ENCODE measurements around the gene IDH3B.

Gene IDH3B

GRCh38 chr20:2643708-2644107 is 20.3 kb downstream of the IDH3B start:
- no peak overlapping the region for H3K9ac ChIP-seq (ENCODE audit: low read length)
- H3K27me3 ChIP-seq (ENCODE audit: control insufficient read depth in 1 of 2, insufficient read depth in 1 of 2, low read length in 2 of 2) = no peaks in the 10 kb centered on the region
- no peak overlapping the region for H3K18ac ChIP-seq (ENCODE audit: low read depth in 1 of 2, low read length in 2 of 2)
- no peak overlapping the region for H3K27ac ChIP-seq (ENCODE audit: low read length, poor library complexity, severe bottlenecking)
- H3K23ac ChIP-seq (ENCODE audit: low read length in 2 of 2) = no peak overlapping the region
- DNase-seq = no peak
- 79% methylated on average over 1 of the region's 1 CpG for WGBS
- no peak overlapping the region for H2BK12ac ChIP-seq (ENCODE audit: low read length in 2 of 2)
- H3K14ac ChIP-seq (ENCODE audit: low read length in 2 of 2) = no peak overlapping the region
- H2BK15ac ChIP-seq (ENCODE audit: low read depth, poor library complexity, severe bottlenecking) = no peak overlapping the region
- H3K4ac ChIP-seq (ENCODE audit: low read depth in 1 of 2, low read length in 2 of 2) = no peak overlapping the region
- H3K4me3 ChIP-seq (ENCODE audit: insufficient read depth in 1 of 2, low read depth in 1 of 2, low read length in 2 of 2) = no peak overlapping the region
- H3K36me3 ChIP-seq (ENCODE audit: control insufficient read depth in 1 of 2, insufficient read depth in 2 of 2, low read depth in 1 of 2, low read length in 2 of 2) = peaks cover 0 to 29% of the 10 kb centered on the region in 2 experiments
- H2BK120ac ChIP-seq (ENCODE audit: low read depth, low read length) = no peak overlapping the region
- no peak overlapping the region for H4K91ac ChIP-seq (ENCODE audit: low read length)
- no peaks in the 10 kb centered on the region for H3K9me3 ChIP-seq (ENCODE audit: control insufficient read depth, low read length)
- H3K4me1 ChIP-seq (ENCODE audit: control insufficient read depth, insufficient read depth, low read depth, low read length) = no peaks in the 10 kb centered on the region
- H2BK5ac ChIP-seq (ENCODE audit: low read depth, low read length, poor library complexity, severe bottlenecking) = no peak overlapping the region
- no peaks in the 10 kb centered on the region for H3K79me1 ChIP-seq (replicated peaks; ENCODE audit: low read length, poor library complexity, severe bottlenecking)
- H2AFZ ChIP-seq (ENCODE audit: low read depth, low read length) = no peak overlapping the region
- H3K4me2 ChIP-seq (ENCODE audit: low read length, poor library complexity, severe bottlenecking) = no peak overlapping the region
- no peak overlapping the region for H2AK5ac ChIP-seq (ENCODE audit: low read length, severe bottlenecking)
- H4K8ac ChIP-seq (ENCODE audit: low read length) = no peak overlapping the region

DNA sequence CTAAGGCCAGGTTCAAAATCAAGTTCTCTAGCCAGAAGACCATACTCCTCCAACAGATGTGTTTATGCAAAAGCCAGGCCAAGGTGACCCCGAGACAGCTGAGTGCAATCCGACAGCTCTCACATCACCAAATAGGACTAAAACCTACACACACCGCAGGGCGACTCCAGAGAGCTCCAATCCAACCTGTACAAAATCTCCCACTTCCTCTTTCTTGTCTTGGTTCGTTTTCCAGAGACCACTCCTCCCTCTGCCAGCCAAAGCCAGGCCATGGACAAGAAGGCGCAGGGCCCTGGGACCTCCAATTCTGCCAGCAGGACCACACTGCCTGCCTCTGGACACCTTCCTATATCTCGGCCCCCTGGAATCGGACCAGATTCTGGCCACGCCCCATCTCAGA is 23.1 kb downstream of the IDH3B start:
- H2BK12ac ChIP-seq (ENCODE audit: low read length in 2 of 2) = no peak overlapping the region
- H4K8ac ChIP-seq (ENCODE audit: low read length) = no peak overlapping the region
- H3K9ac ChIP-seq (ENCODE audit: low read length) = no peak overlapping the region
- WGBS = 84% methylated on average over 9 of the region's 9 CpGs
- DNase-seq = no peak
- no peak overlapping the region for H3K18ac ChIP-seq (ENCODE audit: low read depth in 1 of 2, low read length in 2 of 2)
- H3K9me3 ChIP-seq (ENCODE audit: control insufficient read depth, low read length) = no peaks in the 10 kb centered on the region
- no peak overlapping the region for H2BK15ac ChIP-seq (ENCODE audit: low read depth, poor library complexity, severe bottlenecking)
- H3K27me3 ChIP-seq (ENCODE audit: control insufficient read depth in 1 of 2, insufficient read depth in 1 of 2, low read length in 2 of 2) = peaks cover under 1 to 6% of the 10 kb centered on the region in 2 experiments
- no peak overlapping the region for H3K23ac ChIP-seq (ENCODE audit: low read length in 2 of 2)
- no peaks in the 10 kb centered on the region for H3K4me1 ChIP-seq (ENCODE audit: control insufficient read depth, insufficient read depth, low read depth, low read length)
- H2AFZ ChIP-seq (ENCODE audit: low read depth, low read length) = no peak overlapping the region
- no peak overlapping the region for H3K4me3 ChIP-seq (ENCODE audit: insufficient read depth in 1 of 2, low read depth in 1 of 2, low read length in 2 of 2)
- no peaks in the 10 kb centered on the region for H3K79me1 ChIP-seq (replicated peaks; ENCODE audit: low read length, poor library complexity, severe bottlenecking)
- no peak overlapping the region for H2AK5ac ChIP-seq (ENCODE audit: low read length, severe bottlenecking)
- H3K4me2 ChIP-seq (ENCODE audit: low read length, poor library complexity, severe bottlenecking) = no peak overlapping the region
- H3K4ac ChIP-seq (ENCODE audit: low read depth in 1 of 2, low read length in 2 of 2) = no peak overlapping the region
- no peak overlapping the region for H4K91ac ChIP-seq (ENCODE audit: low read length)
- no peak overlapping the region for H2BK5ac ChIP-seq (ENCODE audit: low read depth, low read length, poor library complexity, severe bottlenecking)
- no peak overlapping the region for H2BK120ac ChIP-seq (ENCODE audit: low read depth, low read length)
- H3K14ac ChIP-seq (ENCODE audit: low read length in 2 of 2) = no peak overlapping the region
- H3K36me3 ChIP-seq (ENCODE audit: control insufficient read depth in 1 of 2, insufficient read depth in 2 of 2, low read depth in 1 of 2, low read length in 2 of 2) = peaks cover 0 to 29% of the 10 kb centered on the region in 2 experiments
- H3K27ac ChIP-seq (ENCODE audit: low read length, poor library complexity, severe bottlenecking) = no peak overlapping the region

DNA sequence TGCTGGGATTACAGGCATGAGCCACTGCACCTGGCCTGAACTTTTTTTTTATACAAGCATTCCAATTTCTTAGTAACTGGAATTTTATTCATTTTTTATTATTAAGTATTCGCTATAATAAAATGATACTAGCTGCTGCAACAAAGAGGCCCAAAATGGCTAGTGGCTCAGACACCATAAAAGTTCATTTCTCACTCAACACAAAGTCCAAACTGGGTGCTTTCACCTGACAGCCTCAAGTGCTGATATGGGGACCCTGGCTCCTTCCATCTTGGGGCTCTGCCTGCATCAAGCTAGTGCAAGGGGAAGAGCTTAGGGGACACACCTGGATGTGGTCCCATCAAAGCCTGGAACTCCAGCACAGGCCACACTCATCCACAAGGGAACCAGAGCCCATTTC is 23.8 kb downstream of the IDH3B start:
- peaks cover 7 to 12% of the 10 kb centered on the region in 2 experiments for H3K27me3 ChIP-seq (ENCODE audit: control insufficient read depth in 1 of 2, insufficient read depth in 1 of 2, low read length in 2 of 2)
- WGBS = 73% methylated on average over 1 of the region's 1 CpG
- no peak for DNase-seq
- no peak overlapping the region for H3K9ac ChIP-seq (ENCODE audit: low read length)
- H4K91ac ChIP-seq (ENCODE audit: low read length) = no peak overlapping the region
- no peaks in the 10 kb centered on the region for H3K79me1 ChIP-seq (replicated peaks; ENCODE audit: low read length, poor library complexity, severe bottlenecking)
- H4K8ac ChIP-seq (ENCODE audit: low read length) = no peak overlapping the region
- no peak overlapping the region for H2AK5ac ChIP-seq (ENCODE audit: low read length, severe bottlenecking)
- H2BK5ac ChIP-seq (ENCODE audit: low read depth, low read length, poor library complexity, severe bottlenecking) = no peak overlapping the region
- no peak overlapping the region for H3K23ac ChIP-seq (ENCODE audit: low read length in 2 of 2)
- no peak overlapping the region for H2BK12ac ChIP-seq (ENCODE audit: low read length in 2 of 2)
- H3K4me2 ChIP-seq (ENCODE audit: low read length, poor library complexity, severe bottlenecking) = no peak overlapping the region
- H2BK120ac ChIP-seq (ENCODE audit: low read depth, low read length) = no peak overlapping the region
- H3K18ac ChIP-seq (ENCODE audit: low read depth in 1 of 2, low read length in 2 of 2) = no peak overlapping the region
- H3K4ac ChIP-seq (ENCODE audit: low read depth in 1 of 2, low read length in 2 of 2) = no peak overlapping the region
- no peak overlapping the region for H3K14ac ChIP-seq (ENCODE audit: low read length in 2 of 2)
- no peaks in the 10 kb centered on the region for H3K4me1 ChIP-seq (ENCODE audit: control insufficient read depth, insufficient read depth, low read depth, low read length)
- H3K27ac ChIP-seq (ENCODE audit: low read length, poor library complexity, severe bottlenecking) = no peak overlapping the region
- H2AFZ ChIP-seq (ENCODE audit: low read depth, low read length) = no peak overlapping the region
- peaks cover 0 to 29% of the 10 kb centered on the region in 2 experiments for H3K36me3 ChIP-seq (ENCODE audit: control insufficient read depth in 1 of 2, insufficient read depth in 2 of 2, low read depth in 1 of 2, low read length in 2 of 2)
- no peak overlapping the region for H3K4me3 ChIP-seq (ENCODE audit: insufficient read depth in 1 of 2, low read depth in 1 of 2, low read length in 2 of 2)
- H2BK15ac ChIP-seq (ENCODE audit: low read depth, poor library complexity, severe bottlenecking) = no peak overlapping the region
- H3K9me3 ChIP-seq (ENCODE audit: control insufficient read depth, low read length) = no peaks in the 10 kb centered on the region

DNA sequence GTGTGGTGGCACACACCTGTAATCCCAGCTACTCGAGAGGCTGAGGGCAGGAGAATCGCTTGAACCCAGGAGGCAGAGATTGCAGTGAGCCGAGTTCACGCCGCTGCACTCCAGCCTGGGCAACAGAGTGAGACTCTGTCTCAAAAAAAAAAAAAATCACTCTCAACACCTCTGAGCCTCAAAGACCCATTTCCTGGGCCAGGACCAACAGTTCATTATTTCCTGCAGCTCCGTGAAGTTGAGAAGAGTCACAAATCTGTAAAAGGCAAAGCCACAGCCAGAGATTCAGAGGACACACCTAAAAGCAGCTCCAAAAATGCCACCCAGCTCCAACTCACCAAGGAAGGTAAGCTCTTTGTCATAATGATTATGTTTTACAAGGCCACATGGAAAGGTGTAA is 26.8 kb downstream of the IDH3B start:
- no peak overlapping the region for H2AFZ ChIP-seq (ENCODE audit: low read depth, low read length)
- no peak overlapping the region for H2BK120ac ChIP-seq (ENCODE audit: low read depth, low read length)
- no peak overlapping the region for H3K4ac ChIP-seq (ENCODE audit: low read depth in 1 of 2, low read length in 2 of 2)
- no peak overlapping the region for H2BK12ac ChIP-seq (ENCODE audit: low read length in 2 of 2)
- H4K91ac ChIP-seq (ENCODE audit: low read length) = no peak overlapping the region
- WGBS = 87% methylated on average over 6 of the region's 6 CpGs
- no peak overlapping the region for H3K4me3 ChIP-seq (ENCODE audit: insufficient read depth in 1 of 2, low read depth in 1 of 2, low read length in 2 of 2)
- H3K14ac ChIP-seq (ENCODE audit: low read length in 2 of 2) = no peak overlapping the region
- H3K18ac ChIP-seq (ENCODE audit: low read depth in 1 of 2, low read length in 2 of 2) = no peak overlapping the region
- no peak overlapping the region for H3K27ac ChIP-seq (ENCODE audit: low read length, poor library complexity, severe bottlenecking)
- no peaks in the 10 kb centered on the region for H3K9me3 ChIP-seq (ENCODE audit: control insufficient read depth, low read length)
- no peak overlapping the region for H2AK5ac ChIP-seq (ENCODE audit: low read length, severe bottlenecking)
- no peak for DNase-seq
- H3K4me1 ChIP-seq (ENCODE audit: control insufficient read depth, insufficient read depth, low read depth, low read length) = no peaks in the 10 kb centered on the region
- no peak overlapping the region for H2BK5ac ChIP-seq (ENCODE audit: low read depth, low read length, poor library complexity, severe bottlenecking)
- H3K23ac ChIP-seq (ENCODE audit: low read length in 2 of 2) = no peak overlapping the region
- H3K79me1 ChIP-seq (replicated peaks; ENCODE audit: low read length, poor library complexity, severe bottlenecking) = no peaks in the 10 kb centered on the region
- peaks cover 14 to 36% of the 10 kb centered on the region in 2 experiments for H3K27me3 ChIP-seq (ENCODE audit: control insufficient read depth in 1 of 2, insufficient read depth in 1 of 2, low read length in 2 of 2)
- H4K8ac ChIP-seq (ENCODE audit: low read length) = no peak overlapping the region
- peaks cover 0 to 16% of the 10 kb centered on the region in 2 experiments for H3K36me3 ChIP-seq (ENCODE audit: control insufficient read depth in 1 of 2, insufficient read depth in 2 of 2, low read depth in 1 of 2, low read length in 2 of 2)
- H3K4me2 ChIP-seq (ENCODE audit: low read length, poor library complexity, severe bottlenecking) = no peak overlapping the region
- H2BK15ac ChIP-seq (ENCODE audit: low read depth, poor library complexity, severe bottlenecking) = no peak overlapping the region
- H3K9ac ChIP-seq (ENCODE audit: low read length) = no peak overlapping the region

Measured in mesenchymal stem cell (in vitro differentiated cells and primary cell).